Thymus (tissue), 11 donors: ENCODE measurements around the gene MYLIP. TPM values are rescaled to one million over a fixed set of nuclear protein-coding genes. Genes with fewer than 3 reads are reported as not detected.

Experiments used
- DNase-seq, 9 donors: peaks; one replicate each; pipeline ENCODE4 v3.0.0-alpha.2; 2013; ENCODE audit warnings: low spot score in 9 of 9, low read depth in 6 of 9, missing footprints in 1 of 9
- H3K27ac ChIP-seq, 2 donors: one replicate each; pipeline ENCODE4 v1.5.1; 2013; ENCODE audit warnings: control low read depth in 1 of 2, low read depth in 1 of 2, low read length in 1 of 2, mild to moderate bottlenecking in 1 of 2, moderate library complexity in 1 of 2
- H3K27me3 ChIP-seq, 2 donors: one replicate each; pipeline ENCODE4 v1.5.1; 2013; ENCODE audit warnings: low read length in 1 of 2; ENCODE audit not compliant: control insufficient read depth in 2 of 2, insufficient read depth in 1 of 2
- H3K36me3 ChIP-seq, 2 donors: one replicate each; pipeline ENCODE4 v1.5.1; 2013; ENCODE audit warnings: low read length in 1 of 2, mild to moderate bottlenecking in 1 of 2, moderate library complexity in 1 of 2; ENCODE audit not compliant: control insufficient read depth in 2 of 2, insufficient read depth in 2 of 2
- H3K4me1 ChIP-seq, 2 donors: one replicate each; pipeline ENCODE4 v1.5.1; 2013; ENCODE audit warnings: low read length in 2 of 2; ENCODE audit not compliant: control insufficient read depth in 2 of 2, insufficient read depth in 2 of 2
- H3K4me3 ChIP-seq, 2 donors: one replicate each; pipeline ENCODE4 v1.5.1; 2013; ENCODE audit warnings: low read length in 2 of 2, control low read depth in 1 of 2, mild to moderate bottlenecking in 1 of 2
- H3K9me3 ChIP-seq, 2 donors: one replicate each; pipeline ENCODE4 v1.5.1; 2013; ENCODE audit warnings: low read length in 1 of 2, mild to moderate bottlenecking in 1 of 2; ENCODE audit not compliant: control insufficient read depth in 2 of 2, insufficient read depth in 1 of 2
- WGBS: extraction: QIAGEN DNeasy Blood & Tissue Kit; methylation state at CpG from one replicate; pipeline ENCODE4 v1.1.7; 2013; 5-methylcytosine and 5-hydroxymethylcytosine counted together
- polyA plus RNA-seq: library from polyadenylated mRNA; stranded (reverse); fragments of 200-250 nt; gene quantifications from one replicate; pipeline ENCODE4 v1.2.3, GENCODE V29; 2013
- total RNA-seq: library from RNA; stranded (reverse); fragments of 120-200 nt; gene quantifications from one replicate; pipeline ENCODE4 v1.2.4, GENCODE V29; 2013
- donor health status: healthy.

MYLIP gene
- total and polyA plus RNA-seq, 2 donors = 11.8 to 25.5 TPM

- Histone ChIP-seq H3K4me1 (no peaks in the 10 kb centered on the region), H3K27me3 (no peaks in the 10 kb centered on the region), H3K27ac (no peak overlapping the region), H3K4me3 (no peak overlapping the region), H3K36me3 (no peaks in the 10 kb centered on the region), H3K9me3 (no peaks in the 10 kb centered on the region)
- no peak for DNase-seq
- WGBS = 98% methylated on average over 3 of the region's 3 CpGs
Measured at GRCh38 chr6:16121339-16121738, 7.5 kb upstream of the MYLIP start.

GRCh38 chr6:16122197-16122596, 6.7 kb upstream of the MYLIP start:
- H3K4me1 ChIP-seq = no peaks in the 10 kb centered on the region
- no peaks in the 10 kb centered on the region for H3K9me3 ChIP-seq
- H3K36me3 ChIP-seq = no peaks in the 10 kb centered on the region
- H3K4me3 ChIP-seq = no peak overlapping the region
- no peak for DNase-seq
- no peak overlapping the region for H3K27ac ChIP-seq
- no peaks in the 10 kb centered on the region for H3K27me3 ChIP-seq

GRCh38 chr6:16124198-16125180, 4.4 kb upstream of the MYLIP start:
- Histone ChIP-seq H3K36me3 (no peaks in the 10 kb centered on the region), H3K4me3 (no peak overlapping the region), H3K9me3 (no peaks in the 10 kb centered on the region), H3K27me3 (peaks cover 0 to under 1% of the 10 kb centered on the region in 2 donors), H3K27ac (no peak overlapping the region), H3K4me1 (peaks cover 4% of the 10 kb centered on the region in 2 donors)
- no peak for DNase-seq
- 92% methylated on average over 6 of the region's 6 CpGs for WGBS

- Histone ChIP-seq H3K27me3 (peaks cover 0 to 12% of the 10 kb centered on the region in 2 donors), H3K4me1 (peaks cover 4 to 17% of the 10 kb centered on the region in 2 donors), H3K27ac (no peak overlapping the region), H3K4me3 (no peak overlapping the region), H3K36me3 (no peaks in the 10 kb centered on the region), H3K9me3 (no peaks in the 10 kb centered on the region)
- no peak for DNase-seq
- WGBS = 96% methylated on average over 3 of the region's 3 CpGs
Measured at GRCh38 chr6:16126056-16126455, 2.8 kb upstream of the MYLIP start.

- H3K9me3 ChIP-seq = no peaks in the 10 kb centered on the region
- no peak overlapping the region for H3K4me3 ChIP-seq
- H3K36me3 ChIP-seq = no peaks in the 10 kb centered on the region
- H3K27ac ChIP-seq = no peak overlapping the region
- DNase-seq = no peak
- H3K27me3 ChIP-seq = peaks cover 0 to 12% of the 10 kb centered on the region in 2 donors
- WGBS = 92% methylated on average over 5 of the region's 5 CpGs
- H3K4me1 ChIP-seq = peaks cover 4 to 17% of the 10 kb centered on the region in 2 donors
Measured at GRCh38 chr6:16126861-16127260, 2.0 kb upstream of the MYLIP start.

- WGBS = 94% methylated on average over 12 of the region's 12 CpGs
- Histone ChIP-seq H3K4me1 (peaks cover 4 to 17% of the 10 kb centered on the region in 2 donors), H3K27ac (no peak overlapping the region), H3K9me3 (no peaks in the 10 kb centered on the region), H3K36me3 (no peaks in the 10 kb centered on the region), H3K27me3 (peaks cover 0 to 12% of the 10 kb centered on the region in 2 donors), H3K4me3 (no peak overlapping the region)
- DNase-seq = no peak
Measured at GRCh38 chr6:16127471-16127870, 1.4 kb upstream of the MYLIP start.

- H3K27ac ChIP-seq = peak overlapping the region; percentile 50 to 96
- no peaks in the 10 kb centered on the region for H3K36me3 ChIP-seq
- peak overlapping the region; percentile 60 to 76 for H3K4me3 ChIP-seq
- no peaks in the 10 kb centered on the region for H3K9me3 ChIP-seq
- H3K27me3 ChIP-seq = peaks cover 0 to 12% of the 10 kb centered on the region in 2 donors
- peaks cover 4 to 17% of the 10 kb centered on the region in 2 donors for H3K4me1 ChIP-seq
- DNase-seq = peak in 6 of 9 donors; percentile 9 to 65 (median 24)
- WGBS = 1% methylated on average over 36 of the region's 36 CpGs
Measured at GRCh38 chr6:16129623-16130401, 926 bp downstream of the MYLIP start.

GRCh38 chr6:16130437-16130891, 1.6 kb downstream of the MYLIP start:
- peak overlapping the region; percentile 60 to 76 for H3K4me3 ChIP-seq
- H3K9me3 ChIP-seq = no peaks in the 10 kb centered on the region
- H3K27ac ChIP-seq = peak overlapping the region; percentile 50 to 87
- no peaks in the 10 kb centered on the region for H3K36me3 ChIP-seq
- WGBS = 35% methylated on average over 8 of the region's 8 CpGs
- DNase-seq = peak in 4 of 9 donors; percentile 21 to 30 (median 24)
- peaks cover 9 to 23% of the 10 kb centered on the region in 2 donors for H3K4me1 ChIP-seq
- peaks cover 0 to 12% of the 10 kb centered on the region in 2 donors for H3K27me3 ChIP-seq
